Lower leg skin (tissue), 4 donors: Measurements from ENCODE around the gene PLXNC1. TPM values are rescaled to one million over a fixed set of nuclear protein-coding genes. Genes with fewer than 3 reads are reported as not detected.

Experiments used
- DNase-seq, 2 donors: peaks; one replicate each; pipeline ENCODE4 v3.0.0-alpha.2; 2019; ENCODE audit warnings: low spot score in 2 of 2
- H3K4me3 ChIP-seq: fragments of 200-600 bp; sonication (generic); 2 replicates; pipeline ENCODE4 v1.5.1; 2017; ENCODE audit warnings: mild to moderate bottlenecking, low read depth; ENCODE audit not compliant: poor library complexity, severe bottlenecking
- CTCF ChIP-seq, 3 donors: fragments of 450-650 bp; IDR thresholded peaks; one replicate each; pipeline ENCODE4 v1.5.1; 2016; ENCODE audit warnings: antibody characterized with exemption in 3 of 3, mild to moderate bottlenecking in 3 of 3, moderate library complexity in 2 of 3
- POLR2A ChIP-seq, 2 donors: fragments of 450-650 bp; IDR thresholded peaks; one replicate each; pipeline ENCODE4 v1.6.1; 2016 to 2017; ENCODE audit warnings: antibody characterized with exemption in 2 of 2, mild to moderate bottlenecking in 1 of 2, moderate library complexity in 1 of 2
- WGBS, 2 donors: methylation state at CpG; one replicate each; pipeline ENCODE4 v1.1.5; 2018; 5-methylcytosine and 5-hydroxymethylcytosine counted together
- intact Hi-C: fragments of 100-400 bp; cut with DNase I; formaldehyde crosslinking; loops from one replicate; pipeline ENCODE4 v1.15.0; 2023; ENCODE audit warnings: low total_unique reads
- total RNA-seq, 4 donors: library from RNA; depleted of rRNA; stranded (reverse); fragments of >200 nt; gene quantifications; one replicate each; pipeline ENCODE4 v1.1.0, GENCODE V29; 2016

PLXNC1 gene
- total RNA-seq, 4 donors from 2014 or later, result 7.6 to 10.8 (median 8.2) TPM

GRCh38 chr12:94219622-94220302 lies 71.4 kb downstream of the PLXNC1 start:
- DNase-seq, result no peak
- intact Hi-C loops, result no loop called here
- TF ChIP-seq POLR2A (IDR thresholded peaks at IDR 0.05), result no peak
- no peak for TF ChIP-seq CTCF (IDR thresholded peaks at IDR 0.05)
- 88 to 94% methylated on average over 2 of the region's 2 CpGs for WGBS, 2 donors
- no peak overlapping the region for H3K4me3 ChIP-seq

GRCh38 chr12:94220804-94221203 lies 72.4 kb downstream of the PLXNC1 start:
- no peak for DNase-seq
- 76 to 97% methylated on average over 4 to 5 of the region's 5 CpGs for WGBS, 2 donors
- intact Hi-C loops, result no loop called here
- TF ChIP-seq POLR2A (IDR thresholded peaks at IDR 0.05) (no peak), CTCF (IDR thresholded peaks at IDR 0.05) (no peak)
- no peak overlapping the region for H3K4me3 ChIP-seq

GRCh38 chr12:94222351-94223084 lies 74.1 kb downstream of the PLXNC1 start:
- no peak for DNase-seq
- intact Hi-C loops, result no loop called here
- no peak overlapping the region for H3K4me3 ChIP-seq
- 97% methylated on average over 4 of the region's 4 CpGs for whole genome bisulfite sequencing, 2 donors
- no peak for TF ChIP-seq CTCF (IDR thresholded peaks at IDR 0.05)

DNA sequence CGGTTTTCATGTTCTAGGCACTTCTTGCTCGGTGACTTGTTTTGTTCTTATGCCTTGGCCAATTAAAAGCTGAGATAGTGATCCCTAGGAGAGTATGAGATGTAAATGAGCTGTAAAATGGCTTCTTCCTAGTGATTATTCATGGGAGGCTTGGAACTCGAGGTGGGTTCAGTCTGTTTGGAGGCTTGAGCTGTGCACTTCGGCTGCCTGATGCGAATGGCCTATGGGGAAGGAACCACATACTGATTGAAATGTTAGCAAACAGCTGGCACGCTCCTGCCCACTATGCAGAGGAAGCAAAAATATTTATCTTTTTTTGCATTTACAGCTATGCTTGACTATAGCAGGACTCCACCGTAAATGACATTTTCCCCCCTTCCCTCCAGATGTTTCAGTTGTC lies 75.5 kb downstream of the PLXNC1 start:
- no peak overlapping the region for H3K4me3 ChIP-seq
- intact Hi-C loops, result no loop called here
- 90% methylated on average over 7 of the region's 7 CpGs for WGBS, 2 donors
- TF ChIP-seq POLR2A (IDR thresholded peaks at IDR 0.05), result no peak
- no peak for TF ChIP-seq CTCF (IDR thresholded peaks at IDR 0.05)
- DNase-seq, result no peak

GRCh38 chr12:94225506-94225905 lies 77.1 kb downstream of the PLXNC1 start:
- 86 to 89% methylated on average over 9 of the region's 9 CpGs for WGBS, 2 donors
- intact Hi-C loops, result no loop called here

More at GRCh38 chr12:94225506-94225905, 77.1 kb downstream of the PLXNC1 start:
- TF ChIP-seq POLR2A (IDR thresholded peaks at IDR 0.05) (no peak), CTCF (IDR thresholded peaks at IDR 0.05) (no peak)
- no peak for DNase-seq
- H3K4me3 ChIP-seq, result no peak overlapping the region
